ENCODE results near the gene PRR5L.
A peak's percentile ranks its signal among the peaks of the same experiment; 100 is the strongest.

PRR5L gene

DNA sequence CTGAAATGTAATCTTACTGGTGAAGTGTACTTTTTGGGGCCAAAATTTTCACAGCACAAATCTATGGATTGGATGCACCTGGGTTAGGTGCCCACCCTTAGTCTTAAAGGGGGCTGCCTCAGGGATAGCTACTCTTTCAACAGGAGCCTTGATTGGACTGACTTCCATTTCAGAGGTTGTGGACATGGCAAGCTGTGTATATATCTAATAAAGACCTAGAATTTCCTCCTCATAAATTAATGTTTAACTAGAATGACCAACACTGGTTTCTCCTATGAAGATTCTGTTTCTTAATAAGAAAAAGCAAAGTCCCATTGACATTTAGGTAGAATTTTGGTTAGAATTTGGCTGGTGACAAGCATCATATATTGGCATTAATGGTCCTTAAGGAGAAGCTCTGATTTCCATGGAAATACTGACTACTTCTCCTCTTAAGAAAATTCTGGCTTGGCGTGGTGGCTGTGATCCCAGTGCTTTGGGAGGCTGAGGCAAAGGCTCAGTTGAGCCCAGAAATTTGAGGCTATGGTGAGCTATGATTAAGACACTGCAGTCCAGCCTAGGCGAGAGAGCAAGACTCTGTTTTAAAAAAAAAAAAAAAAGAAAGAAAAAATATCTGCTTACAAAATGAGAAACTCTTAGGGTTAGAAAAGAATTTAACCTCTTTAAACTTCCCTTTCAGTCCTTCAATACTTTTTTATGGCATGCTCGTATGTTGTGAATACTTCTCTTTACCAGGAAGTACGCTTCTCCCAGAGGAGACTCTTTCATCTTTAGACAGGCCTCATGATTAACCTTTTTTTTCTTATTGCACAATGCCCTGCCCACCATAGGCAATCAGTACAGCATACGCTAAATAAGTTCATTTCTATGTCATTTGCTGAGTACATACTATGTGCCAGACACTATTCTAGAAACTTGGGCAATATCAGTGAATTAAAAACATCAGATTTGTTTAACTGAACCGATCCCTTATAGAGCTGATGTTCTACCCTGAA, 77.2 kb downstream of the PRR5L start:
- no peak for TF ChIP-seq CTCF (IDR thresholded peaks at IDR 0.05; ENCODE audit: extremely low read depth, missing control alignments)
- DNase-seq (ENCODE audit: low spot score), result no peak

GRCh38 chr11:36374726-36375125, 78.6 kb downstream of the PRR5L start:
- DNase-seq (ENCODE audit: low spot score), result no peak
- no peak for TF ChIP-seq CTCF (IDR thresholded peaks at IDR 0.05; ENCODE audit: extremely low read depth, missing control alignments)

DNA sequence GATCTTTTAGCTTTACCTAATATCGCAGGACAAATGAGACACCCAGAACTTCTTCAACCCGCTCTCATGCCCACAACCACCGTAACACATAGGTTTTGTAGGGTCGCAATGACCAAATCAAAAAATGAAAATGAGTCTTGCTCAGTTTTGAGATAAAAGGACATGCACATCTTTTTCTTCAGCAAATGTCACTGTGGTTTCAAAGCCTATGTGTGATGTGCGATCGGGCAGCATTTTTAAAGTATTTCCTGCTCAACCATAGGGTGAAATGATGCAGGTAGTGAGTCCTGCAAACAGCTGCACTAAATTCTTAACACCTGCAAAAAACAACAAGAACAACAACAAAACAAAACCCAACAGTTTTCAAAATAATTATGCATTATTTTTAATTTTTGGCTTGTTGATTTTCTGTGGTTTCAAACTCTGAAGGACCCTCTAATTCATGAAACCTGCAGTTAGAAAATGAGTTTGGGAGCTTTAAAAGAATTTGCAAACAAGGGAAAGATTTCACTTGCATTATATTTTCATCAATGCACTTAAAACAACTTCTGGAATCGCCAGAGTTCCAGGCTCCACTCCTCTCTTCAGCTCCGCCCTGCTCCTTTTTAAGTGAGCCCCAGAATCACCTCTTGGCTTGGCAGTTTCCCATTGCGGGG, 79.4 kb downstream of the PRR5L start:
- TF ChIP-seq CTCF (IDR thresholded peaks at IDR 0.05; ENCODE audit: extremely low read depth, missing control alignments), result no peak
- no peak for DNase-seq (ENCODE audit: low spot score)

GRCh38 chr11:36376009-36376887, 80.2 kb downstream of the PRR5L start:
- no peak for DNase-seq (ENCODE audit: low spot score)
- TF ChIP-seq CTCF (IDR thresholded peaks at IDR 0.05; ENCODE audit: extremely low read depth, missing control alignments), result no peak

GRCh38 chr11:36376888-36377758, 81.0 kb downstream of the PRR5L start:
- TF ChIP-seq CTCF (IDR thresholded peaks at IDR 0.05; ENCODE audit: extremely low read depth, missing control alignments), result peak; percentile 39
- DNase-seq (ENCODE audit: low spot score), result no peak

DNA sequence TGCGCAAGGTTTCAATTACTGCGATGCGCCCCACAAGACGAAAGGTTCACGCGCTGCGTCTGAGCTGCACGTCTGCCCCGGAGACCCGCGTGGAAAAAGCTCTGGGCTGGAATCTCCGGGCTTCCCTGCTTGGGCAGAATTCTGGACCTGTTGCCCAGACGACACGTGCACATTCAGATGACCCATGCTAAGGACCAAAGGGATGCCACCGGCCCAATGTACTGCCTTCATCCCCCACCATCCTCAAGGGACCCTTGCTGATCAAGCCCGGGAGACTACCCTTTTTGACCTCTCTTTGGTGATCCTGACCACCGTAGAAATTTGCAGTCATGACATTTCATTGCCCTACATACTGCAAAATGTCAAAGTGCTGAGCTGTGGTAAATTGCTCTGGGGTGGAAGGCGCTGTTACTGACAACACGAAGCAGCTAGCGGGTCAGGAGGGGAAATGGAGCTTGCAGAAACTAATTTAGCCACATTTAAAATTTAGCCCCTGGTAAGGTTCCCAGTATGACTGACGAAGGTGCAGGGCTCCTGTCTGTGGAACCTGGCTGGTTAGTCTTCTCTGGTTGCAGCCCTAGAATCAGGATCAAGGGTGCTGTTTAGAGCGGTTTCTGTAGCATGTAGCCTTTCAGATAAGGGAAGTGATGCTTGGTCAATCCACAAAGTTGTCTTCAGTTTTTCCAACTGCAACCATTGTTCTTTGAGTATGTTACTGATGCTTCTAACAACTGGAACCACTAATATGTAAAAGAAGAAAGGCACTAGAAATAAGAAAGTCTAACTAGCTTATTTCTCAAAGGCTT, 81.9 kb downstream of the PRR5L start:
- no peak for DNase-seq (ENCODE audit: low spot score)
- TF ChIP-seq CTCF (IDR thresholded peaks at IDR 0.05; ENCODE audit: extremely low read depth, missing control alignments), result no peak

All from GM20000 (cell line).